DMS 273 treated with DMSO at 0.1 percent for 48 hours (cell line): ENCODE results near the gene TBX10.
"Not testable (repeated sequence)": the region's sequence is repeated elsewhere in the genome, so short reads cannot be mapped to it uniquely, and the experiment has no call there.

Source experiments
- DNase-seq: peaks from one replicate; lab custom pipeline; 2025; lab: John Stamatoyannopoulos, UW

Gene TBX10

GRCh38 chr11:67599149-67599548 is 40.4 kb downstream of the TBX10 start:
- DNase-seq: no peak

DNA sequence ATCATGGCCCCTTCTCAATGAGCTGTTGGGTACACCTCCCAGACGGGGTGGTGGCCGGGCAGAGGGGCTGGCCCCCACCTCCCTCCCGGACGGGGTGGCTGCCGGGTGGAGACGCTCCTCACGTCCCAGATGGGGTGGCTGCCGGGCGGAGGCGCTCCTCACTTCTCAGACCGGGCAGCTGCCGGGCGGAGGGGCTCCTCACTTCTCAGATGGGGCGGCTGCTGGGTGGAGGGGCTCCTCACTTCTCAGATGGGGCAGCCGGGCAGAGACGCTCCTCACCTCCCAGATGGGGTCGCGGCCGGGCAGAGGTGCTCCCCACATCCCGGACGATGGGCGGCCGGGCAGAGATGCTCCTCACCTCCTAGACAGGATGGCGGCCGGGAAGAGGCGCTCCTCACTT is 41.6 kb downstream of the TBX10 start:
- DNase-seq: not testable (repeated sequence)

GRCh38 chr11:67597458-67597857 is 42.1 kb downstream of the TBX10 start:
- DNase-seq: not testable (repeated sequence)

- DNase-seq: no peak
Measured at GRCh38 chr11:67596753-67597300, 42.7 kb downstream of the TBX10 start.

DNA sequence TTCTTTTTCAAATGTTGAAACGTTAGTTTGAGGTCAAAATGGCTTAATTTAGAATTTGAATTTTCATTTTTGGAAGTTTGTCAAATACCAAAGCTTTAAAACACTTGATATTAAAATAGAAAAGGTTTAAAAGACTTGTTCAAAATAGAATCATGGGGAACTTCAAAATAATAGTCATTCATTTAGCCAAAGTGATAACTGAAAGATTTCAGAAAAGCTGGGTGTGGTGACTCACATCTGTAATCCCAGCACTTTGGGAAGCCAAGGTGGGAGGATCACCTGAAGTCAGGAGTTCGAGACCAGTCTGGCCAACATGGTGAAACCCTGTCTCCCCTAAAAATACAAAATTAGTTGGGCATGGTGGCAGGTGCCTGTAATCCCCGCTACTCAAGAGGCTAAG is 45.1 kb downstream of the TBX10 start:
- DNase-seq: no peak

DNA sequence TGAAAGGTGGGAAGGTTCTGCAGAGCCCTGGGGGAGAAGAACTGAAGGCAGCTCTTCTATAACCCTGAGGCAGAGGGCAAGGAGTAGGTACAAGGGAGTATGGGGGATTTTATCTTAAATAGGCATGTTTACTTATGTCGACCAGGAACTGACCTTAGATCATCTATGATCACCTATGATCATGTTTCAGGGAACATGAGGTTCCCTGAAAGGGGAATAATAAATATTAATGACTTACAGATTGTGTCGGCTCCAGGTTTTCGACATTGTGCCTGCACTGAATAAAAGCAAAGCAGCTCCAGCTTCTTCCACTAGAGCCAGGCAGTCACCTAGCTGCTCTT is 46.0 kb downstream of the TBX10 start:
- no peak for DNase-seq

GRCh38 chr11:67592880-67593564 is 46.5 kb downstream of the TBX10 start:
- no peak for DNase-seq

- DNase-seq: not testable (repeated sequence)
Measured at GRCh38 chr11:67588899-67589415, 50.6 kb downstream of the TBX10 start.

- no peak for DNase-seq
Measured at GRCh38 chr11:67588136-67588503, 51.4 kb downstream of the TBX10 start.

DNA sequence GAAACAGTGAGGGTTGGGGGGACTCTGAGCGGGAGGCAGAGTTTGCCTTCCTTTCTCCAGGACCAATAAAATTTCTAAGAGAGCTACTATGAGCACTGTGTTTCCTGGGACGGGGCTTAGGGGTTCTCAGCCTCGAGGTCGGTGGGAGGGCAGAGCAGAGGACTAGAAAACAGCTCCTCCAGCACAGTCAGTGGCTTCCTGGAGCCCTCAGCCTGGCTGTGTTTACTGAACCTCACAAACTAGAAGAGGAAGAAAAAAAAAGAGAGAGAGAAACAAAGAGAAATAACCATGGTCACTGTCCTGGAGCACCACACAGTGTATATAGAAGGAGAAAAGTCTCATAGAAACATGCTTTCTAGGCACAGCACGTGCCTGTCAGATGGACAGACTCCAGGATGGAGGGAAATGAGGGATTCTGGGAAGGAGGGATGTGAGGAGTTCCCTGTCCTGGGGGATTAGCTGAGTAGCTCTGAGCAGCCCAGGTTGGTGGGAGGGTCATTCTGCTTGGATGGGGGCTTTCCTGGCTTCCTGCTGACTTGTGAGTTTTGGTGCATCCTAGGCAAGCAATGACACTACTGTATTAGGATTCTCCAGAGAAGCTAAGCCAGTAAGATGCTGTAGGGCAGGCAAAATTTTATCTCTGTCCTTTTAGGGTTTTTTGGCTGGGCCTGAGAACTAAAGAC is 52.9 kb downstream of the TBX10 start:
- no peak for DNase-seq

DNA sequence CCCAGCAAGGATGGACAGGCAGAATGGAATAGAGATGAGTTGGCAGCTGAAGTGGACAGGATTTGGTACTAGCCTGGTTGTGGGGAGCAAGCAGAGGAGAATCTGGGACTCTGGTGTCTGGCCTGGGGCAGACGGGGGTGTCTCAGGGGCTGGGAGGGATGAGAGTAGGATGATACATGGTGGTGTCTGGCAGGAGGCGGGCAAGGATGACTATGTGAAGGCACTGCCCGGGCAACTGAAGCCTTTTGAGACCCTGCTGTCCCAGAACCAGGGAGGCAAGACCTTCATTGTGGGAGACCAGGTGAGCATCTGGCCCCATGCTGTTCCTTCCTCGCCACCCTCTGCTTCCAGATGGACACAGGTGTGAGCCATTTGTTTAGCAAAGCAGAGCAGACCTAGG is 53.7 kb downstream of the TBX10 start:
- no peak for DNase-seq

- DNase-seq: no peak
Measured at GRCh38 chr11:67584881-67585873, 54.4 kb downstream of the TBX10 start.

DNA sequence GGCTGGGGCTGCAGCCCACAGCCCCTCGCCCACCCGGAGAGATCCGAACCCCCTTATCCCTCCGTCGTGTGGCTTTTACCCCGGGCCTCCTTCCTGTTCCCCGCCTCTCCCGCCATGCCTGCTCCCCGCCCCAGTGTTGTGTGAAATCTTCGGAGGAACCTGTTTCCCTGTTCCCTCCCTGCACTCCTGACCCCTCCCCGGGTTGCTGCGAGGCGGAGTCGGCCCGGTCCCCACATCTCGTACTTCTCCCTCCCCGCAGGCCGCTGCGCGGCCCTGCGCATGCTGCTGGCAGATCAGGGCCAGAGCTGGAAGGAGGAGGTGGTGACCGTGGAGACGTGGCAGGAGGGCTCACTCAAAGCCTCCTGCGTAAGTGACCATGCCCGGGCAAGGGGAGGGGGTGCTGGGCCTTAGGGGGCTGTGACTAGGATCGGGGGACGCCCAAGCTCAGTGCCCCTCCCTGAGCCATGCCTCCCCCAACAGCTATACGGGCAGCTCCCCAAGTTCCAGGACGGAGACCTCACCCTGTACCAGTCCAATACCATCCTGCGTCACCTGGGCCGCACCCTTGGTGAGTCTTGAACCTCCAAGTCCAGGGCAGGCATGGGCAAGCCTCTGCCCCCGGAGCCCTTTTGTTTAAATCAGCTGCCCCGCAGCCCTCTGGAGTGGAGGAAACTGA is 55.2 kb downstream of the TBX10 start:
- no peak for DNase-seq

- DNase-seq: peak; percentile 62
Measured at GRCh38 chr11:67583247-67584204, 56.0 kb downstream of the TBX10 start, which contains the start of gene GSTP1. GSTP1 (plus strand) TSS chr11:67583812; CDS start chr11:67583844, 32 bp downstream.

GRCh38 chr11:67582011-67582410 is 57.6 kb downstream of the TBX10 start:
- no peak for DNase-seq

DNA sequence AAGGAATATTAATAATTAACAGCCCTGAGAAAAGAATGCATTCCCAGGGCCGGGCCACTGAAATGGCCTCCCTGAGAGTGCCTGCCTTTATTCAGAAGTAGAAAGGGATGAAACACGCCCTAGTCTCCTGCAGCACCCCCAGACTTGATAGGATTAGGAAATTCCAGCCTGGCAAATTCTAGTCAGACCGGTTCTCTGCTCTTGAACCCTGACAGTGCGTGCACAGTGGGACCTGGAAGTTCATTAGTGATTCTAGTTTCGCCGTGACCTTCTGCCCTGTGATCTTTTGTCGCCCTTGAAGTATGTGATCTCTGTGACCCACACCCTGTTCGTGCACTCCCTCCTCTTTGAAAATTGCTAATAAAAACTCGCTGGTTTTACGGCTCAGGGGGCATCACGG is 58.1 kb downstream of the TBX10 start:
- no peak for DNase-seq
